Measurements from ENCODE around the gene PHACTR4.
"Not testable (repeated sequence)": the region's sequence is repeated elsewhere in the genome, so short reads cannot be mapped to it uniquely, and the experiment has no call there.

The PHACTR4 gene

DNA sequence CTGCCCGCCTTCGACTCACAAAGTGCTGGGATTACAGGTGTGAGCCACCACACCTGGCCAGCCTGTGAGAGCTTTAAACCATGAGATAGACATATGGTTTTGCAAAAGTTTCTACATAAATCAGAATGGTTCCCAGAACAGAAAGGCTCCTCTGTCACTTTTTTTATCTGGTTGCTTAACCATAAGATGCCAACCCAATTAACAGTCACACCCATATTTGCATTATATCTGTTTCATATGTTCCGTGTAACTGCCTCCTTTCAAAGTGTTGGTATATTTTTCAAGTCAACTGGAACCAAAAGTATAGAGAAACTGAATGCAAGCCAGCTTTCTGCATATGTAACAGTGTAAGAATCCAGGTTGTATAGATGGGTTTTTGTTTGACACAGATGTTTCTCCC is 112.6 kb downstream of the PHACTR4 start:
- in situ Hi-C loops (cut with MboI; ENCODE audit: low sequenced_read_pairs): no loop called here

DNA sequence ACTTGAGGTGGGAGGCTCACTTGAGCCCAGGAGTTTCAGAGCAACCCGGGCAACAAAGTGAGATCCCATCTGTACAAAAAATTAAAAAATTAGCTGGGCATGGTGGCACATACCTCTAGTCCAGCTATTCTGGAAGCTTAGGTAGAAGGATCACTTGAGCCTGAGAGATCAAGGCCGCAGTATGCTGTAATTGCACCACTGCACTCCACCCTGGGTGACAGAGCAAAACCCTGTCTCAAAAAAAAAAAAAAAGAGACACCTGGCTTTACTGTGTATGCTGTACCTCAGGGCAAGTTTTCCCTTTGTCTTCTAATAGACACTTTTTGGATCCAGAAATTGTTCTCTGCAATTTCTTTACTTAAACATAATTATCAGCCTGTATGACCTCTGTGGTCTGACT is 113.2 kb downstream of the PHACTR4 start:
- in situ Hi-C loops (cut with MboI; ENCODE audit: low sequenced_read_pairs): no loop called here

DNA sequence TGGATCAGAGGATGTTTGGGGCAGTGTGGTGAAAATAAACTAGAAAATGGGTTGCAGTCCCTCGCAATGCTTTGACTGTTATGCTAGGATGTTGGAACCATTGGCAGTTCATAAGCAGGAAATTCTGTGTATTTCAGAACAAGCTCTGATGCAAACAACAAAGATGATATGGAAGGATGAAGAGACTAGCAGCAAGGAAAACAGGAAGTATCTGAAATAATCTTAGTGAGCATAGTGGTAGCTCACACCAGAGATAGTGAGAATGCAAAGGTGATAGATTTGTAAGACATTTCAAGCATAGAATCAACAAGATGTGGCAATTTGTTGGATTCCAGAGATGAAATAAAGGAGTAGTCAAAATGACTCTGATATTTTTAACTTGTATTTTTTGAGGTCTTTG is 125.2 kb downstream of the PHACTR4 start:
- in situ Hi-C loops (cut with MboI; ENCODE audit: low sequenced_read_pairs): no loop called here

DNA sequence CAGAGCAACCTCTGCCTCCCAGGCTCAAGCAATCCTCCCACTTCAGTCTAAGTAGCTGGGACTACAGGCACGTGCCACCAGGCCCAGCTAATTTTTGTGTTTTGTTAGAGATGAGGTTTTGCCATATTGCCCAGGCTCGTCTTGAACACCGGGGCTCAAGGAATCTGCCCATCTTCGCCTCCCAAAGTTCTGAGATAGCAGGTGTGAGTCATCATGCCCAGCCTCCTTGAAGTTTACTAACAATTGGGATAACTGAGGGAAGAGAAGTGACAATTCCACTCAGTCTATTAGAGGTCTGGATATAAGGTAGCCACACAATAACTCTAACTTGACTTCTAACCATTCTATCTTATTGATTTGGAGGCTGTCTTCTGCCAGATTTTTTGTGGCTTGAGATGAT is 130.0 kb downstream of the PHACTR4 start:
- in situ Hi-C loops (cut with MboI; ENCODE audit: low sequenced_read_pairs): no loop called here

DNA sequence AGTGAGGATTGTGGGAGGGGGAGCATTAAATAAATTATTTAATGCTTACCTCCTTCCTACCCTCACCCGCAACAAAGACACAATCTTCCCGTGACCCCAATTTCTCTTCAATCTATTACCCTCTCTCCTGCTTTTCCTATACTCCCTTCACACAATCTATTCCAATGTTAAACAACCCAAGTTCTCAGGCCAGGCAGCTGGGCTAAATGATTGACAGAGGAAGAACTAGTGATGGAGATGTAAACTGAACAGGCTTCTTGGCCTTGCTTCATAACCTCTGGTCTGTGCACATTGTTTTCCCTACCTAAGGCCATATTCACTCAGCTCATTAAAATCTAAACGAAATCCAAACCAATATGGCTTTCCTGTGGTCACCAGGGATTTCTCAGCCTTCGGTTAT is 132.4 kb downstream of the PHACTR4 start:
- in situ Hi-C loops (cut with MboI; ENCODE audit: low sequenced_read_pairs): no loop called here

DNA sequence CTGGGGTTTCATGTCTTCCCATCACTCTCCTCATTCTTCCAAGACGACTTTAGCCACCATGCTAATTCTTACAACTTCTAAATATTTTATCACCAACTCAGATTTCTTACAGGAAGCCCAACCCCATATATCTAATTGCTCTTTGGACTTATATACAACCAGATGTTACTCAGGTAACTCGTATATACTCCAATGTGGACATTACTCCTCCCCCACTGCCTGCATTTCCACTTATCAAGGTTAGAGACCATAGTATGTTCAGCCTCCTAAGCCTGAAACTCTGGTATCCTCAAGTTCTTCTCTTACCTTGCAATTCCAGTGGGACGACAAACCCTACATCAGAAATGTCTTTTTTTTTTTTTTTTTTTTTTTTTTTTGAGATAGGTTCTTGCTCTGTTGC is 133.6 kb downstream of the PHACTR4 start:
- in situ Hi-C loops (cut with MboI; ENCODE audit: low sequenced_read_pairs): no loop called here

DNA sequence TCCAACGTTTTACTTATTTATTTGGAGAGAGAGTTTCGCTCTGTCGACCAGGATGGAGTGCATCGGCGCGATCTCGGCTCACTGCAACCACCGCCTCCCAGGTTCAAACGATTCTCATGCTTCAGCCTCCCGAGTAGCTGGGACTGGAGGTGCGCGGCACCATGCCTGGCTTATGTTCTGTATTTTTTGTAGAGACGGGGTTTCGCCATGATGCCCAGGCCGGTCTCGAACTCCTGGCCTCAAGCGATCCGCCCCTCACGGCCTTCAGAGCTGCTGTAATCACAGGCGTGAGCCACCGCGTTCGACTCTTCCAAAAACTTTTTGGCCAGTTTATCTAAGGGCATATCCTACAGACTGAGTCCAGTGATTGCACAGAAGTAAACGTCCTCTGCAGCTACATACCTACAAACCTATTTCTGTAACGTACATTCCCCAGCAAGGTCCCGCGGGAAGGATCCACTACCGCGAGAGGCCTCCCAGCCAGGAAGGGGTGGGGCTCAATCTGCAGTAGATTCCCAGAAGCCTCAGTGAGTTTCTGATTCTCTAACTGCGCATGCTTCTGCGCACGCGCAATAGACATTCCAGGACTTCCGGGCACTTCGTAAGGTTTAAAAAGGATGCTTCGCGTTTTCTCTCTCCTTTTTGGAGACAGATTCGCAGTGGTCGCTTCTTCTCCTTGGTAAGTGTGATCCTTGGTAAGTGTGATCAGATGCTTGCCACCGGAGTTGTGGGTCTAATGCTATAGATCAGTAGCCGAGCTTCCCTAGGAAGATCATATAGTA is 136.1 kb downstream of the PHACTR4 start, which contains the start of gene RCC1:
TSS of gene RCC1 (plus strand) at position 638 of the 782 bp plus-strand sequence. CDS start 23,824 bp downstream, outside the sequence.
- in situ Hi-C loops (cut with MboI; ENCODE audit: low sequenced_read_pairs): no loop called here

DNA sequence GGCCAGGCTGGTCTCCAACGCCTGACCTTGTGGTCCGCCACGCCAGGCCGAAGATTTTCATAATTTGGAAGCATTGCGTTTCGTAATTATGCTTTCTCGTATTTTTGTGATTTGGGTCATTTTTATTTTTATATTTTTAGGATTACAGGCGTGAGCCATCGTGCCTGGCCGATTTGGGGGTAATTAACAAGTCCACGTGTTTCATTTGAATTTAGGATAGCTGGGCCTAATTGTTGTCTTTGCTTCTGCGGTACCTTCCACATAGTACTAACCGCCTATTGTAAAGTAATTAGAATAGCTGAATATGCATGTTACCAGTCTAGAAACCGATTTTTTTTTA is 137.3 kb downstream of the PHACTR4 start:
- in situ Hi-C loops (cut with MboI; ENCODE audit: low sequenced_read_pairs): no loop called here

DNA sequence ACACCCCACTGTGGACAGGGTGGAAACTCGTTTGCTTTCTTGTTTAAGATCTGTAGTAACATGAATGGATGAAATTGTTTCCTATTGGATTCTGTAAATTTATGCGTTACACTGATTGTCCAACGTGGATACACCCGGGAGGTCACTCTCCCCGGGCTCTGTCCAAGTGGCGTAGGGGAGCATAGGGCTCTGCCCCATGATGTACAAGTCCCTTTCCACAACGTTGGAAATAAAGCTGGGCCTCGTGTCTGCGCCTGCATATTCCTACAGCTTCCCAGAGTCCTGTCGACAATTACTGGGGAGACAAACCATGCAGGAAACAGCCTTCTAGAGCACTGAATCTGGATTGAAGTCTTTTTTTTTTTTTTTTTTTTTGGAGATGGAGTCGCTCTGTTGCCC is 137.7 kb downstream of the PHACTR4 start:
- in situ Hi-C loops (cut with MboI; ENCODE audit: low sequenced_read_pairs): no loop called here

DNA sequence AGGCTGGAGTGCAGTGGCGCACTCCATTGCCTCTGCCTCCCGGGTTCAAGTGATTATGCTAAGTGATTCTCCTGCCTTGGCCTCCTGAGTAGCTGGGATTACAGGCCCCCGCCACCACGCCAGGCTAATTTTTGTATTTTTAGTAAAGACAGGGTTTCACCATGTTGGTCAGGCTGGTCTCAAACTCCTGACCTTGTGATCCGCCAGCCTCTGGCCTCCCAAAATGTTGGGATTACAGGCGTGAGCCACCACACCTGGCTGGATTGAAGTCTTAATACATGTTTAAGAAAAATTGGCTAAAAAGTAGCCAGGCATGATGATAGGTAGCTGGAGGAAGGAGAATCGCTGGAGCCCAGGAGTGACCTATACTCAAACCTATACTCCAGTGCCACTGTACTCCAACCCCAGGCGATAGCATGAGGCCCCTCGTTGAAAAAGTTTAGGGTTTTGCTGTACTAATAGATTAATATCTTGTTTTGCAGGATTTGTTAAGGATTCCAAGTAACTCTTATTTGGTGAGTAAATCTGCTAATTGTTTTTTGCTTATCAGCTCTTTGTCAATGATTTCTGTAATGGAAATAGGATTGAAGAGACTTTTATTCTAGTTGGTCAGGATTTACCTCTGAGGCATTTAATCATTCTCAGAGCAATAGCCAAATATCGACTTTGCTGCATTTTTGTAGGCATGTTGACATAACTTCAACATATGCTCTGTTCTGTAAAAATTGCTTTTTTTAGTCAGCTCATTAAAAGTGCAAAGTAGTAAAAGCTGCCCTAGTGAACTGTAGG is 138.3 kb downstream of the PHACTR4 start:
- in situ Hi-C loops (cut with MboI; ENCODE audit: low sequenced_read_pairs): no loop called here

DNA sequence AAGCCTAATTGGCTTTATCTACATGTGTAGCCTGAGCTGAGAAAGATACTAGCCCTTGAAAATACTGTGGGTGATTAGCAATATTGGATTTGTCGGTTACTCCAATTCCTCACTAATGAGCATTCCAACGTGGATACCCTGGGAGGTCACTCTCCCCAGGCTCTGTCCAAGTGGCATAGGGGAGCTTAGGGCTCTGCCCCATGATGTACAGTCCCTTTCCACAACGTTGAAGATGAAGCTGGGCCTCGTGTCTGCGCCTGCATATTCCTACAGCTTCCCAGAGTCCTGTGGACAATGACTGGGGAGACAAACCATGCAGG is 138.9 kb downstream of the PHACTR4 start:
- in situ Hi-C loops (cut with MboI; ENCODE audit: low sequenced_read_pairs): no loop called here

DNA sequence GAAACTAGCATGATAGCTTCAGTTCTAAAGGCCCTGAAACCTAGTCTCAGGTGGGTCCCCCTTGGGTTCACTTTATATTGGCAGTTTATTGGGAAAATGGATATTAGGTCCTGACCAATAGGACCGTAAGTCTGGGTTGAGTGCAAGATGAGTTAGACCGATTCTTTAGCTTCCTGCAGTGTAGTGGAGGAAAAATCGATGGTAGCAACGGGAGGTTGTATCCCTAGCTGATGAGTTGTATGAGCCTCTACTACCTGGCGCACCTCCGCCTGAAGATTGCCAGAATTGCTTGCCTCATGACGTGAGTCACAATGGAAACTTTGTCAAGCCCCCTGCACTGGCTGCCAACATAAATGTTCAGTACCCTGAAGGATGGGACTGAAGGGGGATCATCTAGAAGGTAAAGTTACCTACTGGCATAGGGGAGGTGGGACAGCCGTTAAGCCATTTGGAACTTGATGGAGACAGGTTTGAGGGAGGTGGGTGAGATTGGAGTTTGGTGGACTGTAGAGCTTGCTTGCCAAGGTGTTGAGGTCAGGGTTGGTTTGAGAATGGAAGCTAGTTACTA is 140.2 kb downstream of the PHACTR4 start:
- in situ Hi-C loops (cut with MboI; ENCODE audit: low sequenced_read_pairs): no loop called here

DNA sequence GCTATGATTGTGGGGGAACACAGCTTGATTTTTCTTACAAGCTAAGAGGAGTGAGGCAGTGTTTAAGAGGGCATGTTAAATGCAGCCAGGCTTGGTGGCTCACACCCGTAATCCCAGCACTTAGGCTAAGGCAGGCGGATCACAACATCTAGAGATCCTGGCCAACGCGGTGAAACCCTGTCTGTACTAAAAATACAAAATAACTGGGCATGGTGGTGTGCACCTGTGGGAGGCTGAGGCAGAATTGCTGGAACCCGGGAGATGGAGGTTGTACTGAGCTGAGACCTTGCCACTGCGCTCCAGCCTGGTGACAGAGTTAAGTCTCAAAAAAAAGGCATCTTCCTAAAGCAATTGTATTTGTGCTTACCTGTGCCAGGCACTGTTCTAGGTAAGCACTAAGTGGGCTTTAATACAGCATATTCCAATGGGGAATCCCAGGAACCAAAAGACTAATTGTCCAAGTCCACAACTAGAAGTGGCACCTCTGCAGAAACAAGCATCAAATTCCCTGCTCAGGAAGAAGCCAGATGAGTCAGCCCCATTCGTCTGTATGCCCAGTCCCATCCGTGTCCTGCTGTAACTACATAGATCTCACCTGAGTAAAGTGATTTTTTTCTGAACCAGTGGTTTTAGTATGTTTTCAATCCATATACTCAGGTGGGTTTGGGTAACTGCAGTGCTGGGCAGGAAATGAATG is 140.9 kb downstream of the PHACTR4 start:
- in situ Hi-C loops (cut with MboI; ENCODE audit: low sequenced_read_pairs): no loop called here

DNA sequence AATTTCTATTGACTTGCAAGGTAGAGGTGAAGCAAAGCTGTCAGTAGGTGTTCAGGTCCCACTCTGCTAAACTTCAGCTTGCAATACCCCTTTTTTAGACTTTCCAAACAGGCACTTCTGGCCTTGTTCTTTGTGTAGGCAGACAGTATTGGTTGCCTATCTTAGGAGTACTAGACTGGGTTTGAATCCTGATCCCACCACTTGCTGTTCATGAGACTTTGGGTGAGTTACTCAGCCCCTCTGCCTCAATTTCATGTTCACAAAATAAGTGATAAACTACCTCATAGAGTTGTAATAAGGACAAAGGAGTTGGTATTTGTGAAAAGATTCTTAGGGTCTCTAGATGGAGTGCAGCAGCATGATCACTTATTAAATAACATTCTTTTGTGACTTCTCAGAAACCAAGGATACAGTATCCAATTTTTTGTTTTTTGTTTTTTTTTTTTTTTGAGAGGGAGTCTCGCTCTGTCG is 141.5 kb downstream of the PHACTR4 start:
- in situ Hi-C loops (cut with MboI; ENCODE audit: low sequenced_read_pairs): no loop called here

DNA sequence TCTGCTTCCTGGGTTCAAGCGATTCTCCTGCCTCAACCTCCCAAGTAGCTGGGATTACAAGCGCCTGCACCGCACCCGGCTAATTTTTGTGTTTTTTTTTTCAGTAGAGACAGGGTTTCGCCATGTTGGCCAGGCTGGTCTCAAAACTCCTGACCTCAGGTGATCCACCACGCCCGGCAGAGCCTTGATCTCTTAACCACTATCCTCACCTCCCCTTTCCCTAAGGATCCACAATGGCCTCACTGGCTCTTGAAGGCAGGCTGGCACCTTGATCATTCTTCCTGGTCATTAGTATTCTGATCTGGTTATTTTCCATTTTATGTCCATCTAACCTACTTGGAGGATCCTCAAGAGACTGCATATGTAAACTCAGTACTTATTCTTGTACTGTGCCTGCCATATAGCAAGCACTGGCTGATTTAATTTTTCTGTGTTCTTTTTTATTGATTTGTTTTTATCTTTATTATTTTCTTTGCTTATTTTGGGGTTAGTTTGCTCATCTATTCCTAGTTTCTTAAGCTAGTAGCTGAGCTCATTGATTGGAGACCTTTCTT is 142.6 kb downstream of the PHACTR4 start:
- in situ Hi-C loops (cut with MboI; ENCODE audit: low sequenced_read_pairs): no loop called here

DNA sequence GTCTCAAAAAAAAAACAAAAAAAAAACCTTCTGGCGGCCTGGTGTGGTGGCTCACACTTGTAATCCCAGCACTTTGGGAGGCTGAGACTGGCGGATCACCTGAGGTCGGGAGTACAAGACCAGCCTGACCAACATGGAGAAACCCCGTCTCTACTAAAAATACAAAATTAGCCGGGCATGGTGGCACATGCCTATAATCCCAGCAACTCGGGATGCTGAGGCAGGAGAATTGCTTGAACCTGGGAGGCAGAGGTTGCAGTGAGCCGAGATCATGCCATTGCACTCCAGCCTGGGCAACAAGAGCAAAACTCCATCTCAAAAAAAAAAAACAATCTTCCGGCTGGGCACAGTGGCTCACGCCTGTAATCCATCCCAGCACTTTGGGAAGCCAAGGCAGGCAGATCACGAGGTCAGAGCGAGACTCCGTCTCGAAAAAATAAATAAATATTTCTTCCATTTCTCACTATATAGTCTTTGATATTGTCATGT is 144.9 kb downstream of the PHACTR4 start:
- in situ Hi-C loops (cut with MboI; ENCODE audit: low sequenced_read_pairs): not testable (repeated sequence)

DNA sequence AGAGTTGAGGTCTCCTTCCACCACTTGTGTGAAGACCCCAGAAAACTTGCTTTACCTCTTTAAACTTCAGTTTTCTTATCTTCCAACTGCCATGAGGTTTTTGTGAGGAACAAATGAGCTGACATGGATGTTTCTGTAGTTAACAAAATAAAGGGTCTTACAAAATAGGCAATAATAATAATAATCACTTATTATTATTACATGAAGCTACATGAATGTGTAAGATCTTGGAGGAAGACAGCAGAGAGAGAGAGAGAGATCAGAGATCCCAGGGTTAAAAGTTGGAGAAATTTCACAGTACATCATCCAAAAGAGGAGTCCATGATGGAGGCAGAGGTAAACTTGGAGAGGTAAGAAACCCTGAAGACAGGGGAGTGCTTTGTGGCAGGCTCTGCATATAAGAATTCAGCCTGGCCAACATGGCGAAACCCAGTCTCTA is 147.0 kb downstream of the PHACTR4 start:
- in situ Hi-C loops (cut with MboI; ENCODE audit: low sequenced_read_pairs): no loop called here

DNA sequence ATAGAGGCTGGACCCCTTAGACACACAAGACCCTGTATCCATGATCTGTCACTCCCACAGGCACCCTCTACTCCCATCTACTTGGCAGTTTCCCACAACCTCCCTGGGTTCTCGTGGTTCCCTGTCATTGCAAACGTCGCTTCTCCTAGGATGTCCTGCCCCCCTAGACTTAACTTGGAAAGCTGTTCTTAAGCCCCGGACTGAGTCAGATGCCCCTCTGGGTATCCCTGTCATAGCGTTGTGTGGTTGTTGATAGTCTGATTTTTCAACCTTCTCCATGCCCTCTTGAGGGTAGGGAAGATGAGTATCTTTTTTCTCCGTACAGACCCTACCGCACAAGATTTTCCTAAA is 148.1 kb downstream of the PHACTR4 start:
- in situ Hi-C loops (cut with MboI; ENCODE audit: low sequenced_read_pairs): no loop called here

DNA sequence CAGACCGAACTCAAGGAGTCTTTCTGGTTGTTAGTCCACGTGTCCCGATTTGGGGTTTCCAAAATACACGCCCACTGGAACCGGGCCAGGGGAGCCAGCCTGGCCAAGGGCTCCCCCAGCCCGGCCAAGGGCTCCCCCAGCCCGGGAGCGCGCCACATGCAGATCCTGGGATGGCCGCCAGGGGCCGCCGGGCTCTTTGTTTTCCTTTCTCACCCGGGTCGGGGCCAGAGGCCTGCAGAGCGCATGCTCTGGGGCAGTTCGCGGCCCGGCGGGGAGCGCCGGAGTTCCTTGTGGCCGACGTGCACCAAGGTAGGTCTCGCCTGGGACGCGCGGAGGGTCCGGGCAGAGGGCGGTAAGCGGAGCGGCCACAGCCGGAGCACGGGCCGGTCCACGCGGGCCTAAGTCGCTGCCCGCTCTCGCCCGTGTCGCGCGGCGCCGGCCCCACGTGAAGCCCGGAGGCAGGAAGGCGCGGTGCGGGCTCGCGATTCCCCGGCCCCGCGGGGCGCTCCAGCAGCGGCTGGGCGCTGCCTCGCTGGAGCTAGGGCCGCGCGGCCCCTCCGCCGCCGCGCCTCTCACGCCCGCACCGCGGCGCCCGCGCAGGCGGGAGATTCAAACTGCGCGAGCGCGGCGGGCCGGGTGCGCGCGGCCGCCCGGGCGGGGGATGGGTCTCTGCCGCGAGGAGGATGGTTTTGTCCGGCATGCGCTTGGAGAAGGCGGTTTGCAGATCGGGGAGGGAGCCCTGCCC is 148.6 kb downstream of the PHACTR4 start:
- in situ Hi-C loops (cut with MboI; ENCODE audit: low sequenced_read_pairs): no loop called here

DNA sequence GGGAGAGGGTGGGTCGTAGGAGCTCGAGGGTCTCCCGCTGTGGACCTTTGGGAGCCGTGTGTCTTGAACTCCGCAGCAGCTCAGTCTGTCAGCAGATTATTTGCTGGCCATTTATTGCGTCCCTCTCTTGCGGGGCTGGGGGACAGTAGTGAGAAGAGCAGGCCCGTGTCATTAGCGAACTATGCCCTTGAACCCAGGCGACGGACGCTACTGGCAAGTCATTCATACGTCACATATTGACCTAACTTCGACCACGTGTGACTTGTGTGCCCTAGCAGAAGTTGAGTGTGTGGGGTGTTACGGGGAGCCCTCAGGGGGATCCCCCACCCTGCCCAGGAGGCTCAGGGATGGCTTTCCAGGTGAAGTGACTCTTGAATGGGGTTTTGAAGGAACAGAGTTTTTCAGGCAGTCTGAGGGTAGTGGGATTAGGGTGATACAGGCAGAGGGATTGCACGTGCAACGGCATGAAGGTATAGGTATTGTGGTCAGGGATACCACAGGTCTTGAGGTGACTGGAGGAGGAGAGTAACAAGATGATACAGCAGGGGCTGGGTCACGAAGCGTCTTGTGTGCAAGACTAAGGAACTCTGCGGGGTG is 149.3 kb downstream of the PHACTR4 start:
- in situ Hi-C loops (cut with MboI; ENCODE audit: low sequenced_read_pairs): no loop called here
